GM12873 (cell line): ENCODE measurements around the gene TMEM151A.

Experiments
- TF ChIP-seq, protein P1 (sequence below): IDR thresholded peaks from 2 replicates; pipeline ENCODE4 v1.5.1; 2012; ENCODE audit warnings: low read depth, mild to moderate bottlenecking, moderate library complexity, low read length, control low read depth; ENCODE audit not compliant: insufficient read depth; ENCODE audit errors: missing control alignments

Gene TMEM151A

DNA sequence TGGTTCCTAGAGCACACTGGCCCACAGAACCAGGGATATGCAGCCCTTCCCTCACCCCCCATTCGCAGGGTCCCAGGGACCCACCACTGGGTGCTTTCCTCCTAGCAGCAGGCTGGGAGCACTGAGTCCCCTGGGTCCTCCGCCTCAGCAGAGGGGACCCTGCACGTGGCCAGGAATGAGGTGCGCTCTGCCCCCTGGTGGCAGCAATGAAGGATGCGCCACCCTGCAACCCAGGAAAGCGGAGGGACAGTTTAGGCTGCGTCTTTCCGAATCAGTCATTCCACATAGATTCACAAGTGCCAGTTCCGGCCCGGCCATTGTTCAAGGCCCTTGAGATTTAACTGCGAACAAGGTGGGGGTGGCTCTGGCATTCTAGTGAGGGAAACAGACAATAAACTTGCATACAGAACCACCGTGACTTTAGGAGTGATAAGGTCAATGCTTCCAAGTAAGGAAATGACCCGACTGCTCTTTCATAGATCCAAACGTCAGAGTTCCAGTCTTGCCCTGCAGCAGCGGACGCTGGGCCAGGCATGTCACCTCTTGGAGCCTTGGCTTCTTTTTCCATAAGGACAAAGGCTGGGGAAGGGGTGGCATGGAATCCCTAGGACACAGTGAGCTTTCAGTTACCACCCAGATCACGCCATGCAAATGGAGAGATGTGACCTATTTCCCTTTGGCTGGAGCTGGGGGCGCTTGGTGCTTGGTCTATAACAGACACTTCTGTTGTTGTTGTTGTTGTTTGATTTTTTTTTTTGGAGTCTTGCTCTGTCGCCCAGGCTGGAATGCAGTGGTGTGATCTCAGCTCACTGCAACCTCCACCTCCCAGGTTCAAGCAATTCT lies 36.8 kb downstream of the TMEM151A start:
- TF ChIP-seq, protein P1, sequence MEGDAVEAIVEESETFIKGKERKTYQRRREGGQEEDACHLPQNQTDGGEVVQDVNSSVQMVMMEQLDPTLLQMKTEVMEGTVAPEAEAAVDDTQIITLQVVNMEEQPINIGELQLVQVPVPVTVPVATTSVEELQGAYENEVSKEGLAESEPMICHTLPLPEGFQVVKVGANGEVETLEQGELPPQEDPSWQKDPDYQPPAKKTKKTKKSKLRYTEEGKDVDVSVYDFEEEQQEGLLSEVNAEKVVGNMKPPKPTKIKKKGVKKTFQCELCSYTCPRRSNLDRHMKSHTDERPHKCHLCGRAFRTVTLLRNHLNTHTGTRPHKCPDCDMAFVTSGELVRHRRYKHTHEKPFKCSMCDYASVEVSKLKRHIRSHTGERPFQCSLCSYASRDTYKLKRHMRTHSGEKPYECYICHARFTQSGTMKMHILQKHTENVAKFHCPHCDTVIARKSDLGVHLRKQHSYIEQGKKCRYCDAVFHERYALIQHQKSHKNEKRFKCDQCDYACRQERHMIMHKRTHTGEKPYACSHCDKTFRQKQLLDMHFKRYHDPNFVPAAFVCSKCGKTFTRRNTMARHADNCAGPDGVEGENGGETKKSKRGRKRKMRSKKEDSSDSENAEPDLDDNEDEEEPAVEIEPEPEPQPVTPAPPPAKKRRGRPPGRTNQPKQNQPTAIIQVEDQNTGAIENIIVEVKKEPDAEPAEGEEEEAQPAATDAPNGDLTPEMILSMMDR, result peak; percentile 94

DNA sequence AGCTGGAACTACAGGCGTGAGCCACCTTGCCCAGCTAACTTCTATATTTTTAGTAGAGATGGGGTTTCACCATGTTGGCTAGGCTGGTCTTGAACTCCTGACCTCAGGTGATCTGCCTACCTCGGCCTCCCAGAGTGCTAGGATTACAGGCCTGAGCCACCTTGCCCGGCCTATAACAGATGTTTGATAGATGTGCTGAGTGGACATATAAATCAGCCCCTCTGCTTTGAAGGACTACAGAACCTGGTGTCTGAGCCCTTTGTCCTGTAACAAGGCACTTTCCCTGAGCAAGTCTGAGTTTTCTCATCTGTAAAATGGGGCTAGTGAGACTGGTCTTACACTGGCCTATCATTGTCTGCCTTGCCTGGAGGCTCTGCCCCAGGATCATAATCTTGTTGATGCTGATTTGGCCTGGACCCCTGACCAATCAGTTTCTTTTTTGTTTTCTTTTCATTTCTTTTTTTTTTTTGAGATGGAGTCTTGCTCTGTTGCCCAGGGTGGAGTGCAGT lies 37.5 kb downstream of the TMEM151A start:
- TF ChIP-seq, protein P1, result no peak

DNA sequence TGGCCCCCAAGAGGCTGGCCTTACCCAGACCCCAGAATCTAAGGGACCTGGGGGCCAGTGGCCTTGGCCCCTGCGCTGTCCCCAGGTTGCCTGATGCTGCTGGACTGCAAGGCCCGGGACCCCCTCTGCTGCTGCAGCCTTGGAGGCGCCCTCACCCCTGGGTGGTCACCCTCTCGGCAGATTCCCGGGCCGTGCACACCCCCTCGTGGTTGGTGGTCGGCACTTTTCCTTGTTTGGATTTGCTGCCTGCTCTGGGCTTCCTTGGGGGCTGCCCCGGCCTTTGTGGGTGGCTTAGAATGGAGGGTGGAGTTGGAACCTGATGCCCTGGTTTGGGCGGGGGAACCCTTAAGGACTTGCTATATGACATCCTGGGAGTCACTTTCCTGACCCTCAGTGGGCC lies 39.2 kb downstream of the TMEM151A start:
- TF ChIP-seq, protein P1, result no peak

DNA sequence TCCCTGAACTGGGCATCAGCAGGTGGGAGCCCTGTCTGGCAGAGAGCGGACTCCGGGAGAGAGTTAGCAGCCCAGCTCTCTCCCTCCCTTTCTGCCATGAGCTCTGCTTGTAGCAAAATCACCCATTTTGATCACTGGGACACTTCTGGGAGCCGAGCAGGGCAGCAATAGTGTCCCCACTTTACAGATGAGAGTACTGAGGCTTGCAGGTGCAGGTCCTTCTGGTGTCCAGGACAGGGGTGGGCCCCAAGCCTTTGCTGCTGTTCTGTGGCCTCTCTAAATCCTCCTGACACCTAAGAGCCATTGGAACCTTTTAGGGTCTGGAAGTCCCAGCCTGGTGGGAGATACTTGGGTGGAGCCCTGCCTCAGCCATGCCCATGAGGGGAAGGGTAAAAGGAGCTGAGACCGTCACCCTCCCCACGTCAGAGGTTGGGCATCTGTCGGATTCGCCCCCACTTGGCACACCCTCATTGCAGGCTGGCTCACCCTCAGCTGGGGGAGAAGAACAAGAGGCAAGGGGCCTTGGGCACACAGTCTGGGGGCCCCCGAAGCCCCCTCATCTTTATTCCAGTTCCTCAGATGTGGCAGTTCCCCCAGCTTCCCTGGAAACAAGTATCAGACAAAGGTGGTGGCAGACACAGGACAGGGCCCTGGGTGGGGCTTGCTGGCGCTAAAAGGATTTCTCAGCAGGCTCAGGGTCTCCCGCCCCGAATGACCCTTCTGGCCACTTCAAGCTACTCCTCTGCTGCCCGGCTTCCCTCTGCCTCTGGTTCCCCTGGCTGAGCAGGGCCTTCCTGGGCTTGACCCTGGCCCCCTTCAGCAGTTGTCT lies 40.1 kb downstream of the TMEM151A start:
- TF ChIP-seq, protein P1, result no peak

DNA sequence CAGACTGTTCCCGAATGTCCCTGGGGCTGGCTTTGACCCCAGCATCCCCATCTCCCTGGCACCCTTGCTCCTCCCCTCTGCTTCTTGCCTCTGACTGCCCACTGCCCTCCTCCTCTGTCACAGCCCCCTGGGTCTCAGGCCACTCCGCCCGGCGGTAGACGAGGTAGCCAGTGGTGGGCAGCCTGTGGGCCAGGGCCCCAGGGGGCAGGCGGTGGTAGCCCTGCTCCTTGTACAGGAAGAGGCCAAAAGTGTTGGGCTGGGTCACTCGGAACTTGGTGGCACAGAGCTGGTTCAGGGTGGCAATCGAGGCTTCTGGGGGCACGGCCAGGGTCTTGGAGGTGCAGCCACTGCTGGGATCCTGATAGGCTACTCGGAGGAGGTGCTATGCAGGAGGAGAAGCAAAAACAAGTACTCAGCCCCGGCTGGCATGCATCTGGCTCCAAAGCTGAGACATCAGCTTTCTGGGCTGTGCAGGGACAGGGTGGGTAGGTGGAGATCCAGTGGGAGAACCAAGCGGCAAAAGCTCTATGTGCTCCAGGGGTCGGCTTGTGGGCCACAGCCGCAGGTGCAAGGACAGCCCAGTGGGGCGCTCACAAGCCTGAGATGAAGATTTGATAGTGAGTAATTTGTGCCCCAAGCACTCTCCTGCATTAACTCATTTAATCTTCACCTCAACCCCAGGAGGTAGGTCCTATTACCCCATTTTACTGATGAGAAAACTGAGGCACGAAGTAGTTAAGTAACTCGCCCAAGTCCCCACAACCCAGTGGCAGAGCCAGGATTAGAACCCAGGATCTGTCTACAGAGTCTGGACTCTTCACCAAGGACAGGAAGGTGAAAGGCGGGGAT lies 40.9 kb downstream of the TMEM151A start:
- TF ChIP-seq, protein P1, result no peak

DNA sequence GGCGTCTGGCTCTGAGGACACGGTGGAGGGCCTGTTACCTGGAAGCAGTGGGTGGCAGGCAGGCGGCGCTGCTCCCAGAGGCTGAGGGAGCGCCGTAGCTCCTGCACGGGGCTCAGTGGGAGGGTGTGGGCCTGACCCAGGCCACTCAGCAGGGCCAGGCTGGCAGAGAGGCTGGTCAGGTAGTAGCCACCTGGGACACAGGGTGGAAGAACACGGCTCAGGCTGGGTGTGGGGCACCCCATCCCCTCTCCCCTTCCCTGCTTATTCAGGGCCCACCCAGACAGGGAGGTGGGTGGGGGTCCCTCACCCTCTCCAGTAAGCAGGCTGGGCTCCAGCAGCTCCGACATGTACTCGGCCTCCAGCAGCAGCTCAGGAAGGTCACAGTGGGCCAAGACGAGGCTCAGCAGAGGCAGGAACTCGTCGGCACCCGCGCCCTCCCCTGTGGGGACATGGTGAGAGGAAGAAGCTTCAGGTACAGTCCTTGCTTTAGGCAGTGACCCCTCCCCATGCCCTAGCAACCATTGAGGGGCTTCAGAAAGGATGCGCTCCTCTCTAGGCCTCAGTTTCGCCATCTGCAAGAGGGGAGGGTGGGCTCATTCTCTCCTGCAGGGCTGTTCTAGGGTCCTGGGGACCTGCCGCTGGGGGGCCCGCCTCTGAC lies 41.7 kb downstream of the TMEM151A start:
- TF ChIP-seq, protein P1, result no peak
